Stomach (tissue), 4 donors: Measurements from ENCODE around the gene MTERF1.

Experiments
- EP300 ChIP-seq: sonication (generic); formaldehyde crosslinking; IDR thresholded peaks from one replicate; pipeline ENCODE4 v1.6.1; 2017; ENCODE audit warnings: antibody characterized with exemption
- POLR2A ChIP-seq, 4 donors: fragments of 450-650 bp; IDR thresholded peaks; one replicate each; pipeline ENCODE4 v1.6.1; 2016; ENCODE audit warnings: antibody characterized with exemption in 4 of 4, control low read depth in 2 of 4, mild to moderate bottlenecking in 1 of 4, moderate library complexity in 1 of 4
- POLR2AphosphoS5 ChIP-seq, 3 donors: sonication (generic); formaldehyde crosslinking; IDR thresholded peaks; one replicate each; pipeline ENCODE4 v1.6.1; 2016; ENCODE audit warnings: antibody characterized with exemption in 3 of 3
- TF ChIP-seq, protein P1 (sequence below), 7 experiments: fragments of 450-650 bp in 4 of 7; fragments of 200-600 bp in 3 of 7; sonication (generic) in 3 of 7; IDR thresholded peaks; one replicate each; pipeline ENCODE4 v1.5.1; 2016 to 2019; ENCODE audit warnings: antibody characterized with exemption in 7 of 7, control low read depth in 2 of 7, mild to moderate bottlenecking in 1 of 7

GRCh38 chr7:91892821-91893340 is 12.4 kb upstream of the MTERF1 start:
- TF ChIP-seq, protein P1, sequence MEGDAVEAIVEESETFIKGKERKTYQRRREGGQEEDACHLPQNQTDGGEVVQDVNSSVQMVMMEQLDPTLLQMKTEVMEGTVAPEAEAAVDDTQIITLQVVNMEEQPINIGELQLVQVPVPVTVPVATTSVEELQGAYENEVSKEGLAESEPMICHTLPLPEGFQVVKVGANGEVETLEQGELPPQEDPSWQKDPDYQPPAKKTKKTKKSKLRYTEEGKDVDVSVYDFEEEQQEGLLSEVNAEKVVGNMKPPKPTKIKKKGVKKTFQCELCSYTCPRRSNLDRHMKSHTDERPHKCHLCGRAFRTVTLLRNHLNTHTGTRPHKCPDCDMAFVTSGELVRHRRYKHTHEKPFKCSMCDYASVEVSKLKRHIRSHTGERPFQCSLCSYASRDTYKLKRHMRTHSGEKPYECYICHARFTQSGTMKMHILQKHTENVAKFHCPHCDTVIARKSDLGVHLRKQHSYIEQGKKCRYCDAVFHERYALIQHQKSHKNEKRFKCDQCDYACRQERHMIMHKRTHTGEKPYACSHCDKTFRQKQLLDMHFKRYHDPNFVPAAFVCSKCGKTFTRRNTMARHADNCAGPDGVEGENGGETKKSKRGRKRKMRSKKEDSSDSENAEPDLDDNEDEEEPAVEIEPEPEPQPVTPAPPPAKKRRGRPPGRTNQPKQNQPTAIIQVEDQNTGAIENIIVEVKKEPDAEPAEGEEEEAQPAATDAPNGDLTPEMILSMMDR (IDR thresholded peaks at IDR 0.05) = no peak
- TF ChIP-seq EP300 (no peak), POLR2A (IDR thresholded peaks at IDR 0.05) (no peak), POLR2AphosphoS5 (IDR thresholded peaks at IDR 0.05) (no peak)
